BE2C (cell line): ENCODE measurements around the gene POC1A.
"Not testable (repeated sequence)": the region's sequence is repeated elsewhere in the genome, so short reads cannot be mapped to it uniquely, and the experiment has no call there.

ENCODE experiments used
- DNase-seq: peaks from one replicate; pipeline ENCODE4 v3.0.0-alpha.2; 2020
- H3K27me3 ChIP-seq: fragments of 250-450 bp; sonication (Bioruptor Pico); 2 replicates; pipeline ENCODE4 v1.5.1; 2020; ENCODE audit warnings: mild to moderate bottlenecking
- H3K36me3 ChIP-seq: fragments of 250-450 bp; sonication (Bioruptor Pico); 2 replicates; pipeline ENCODE4 v1.5.1; 2020; ENCODE audit warnings: mild to moderate bottlenecking
- H3K4me1 ChIP-seq: fragments of 250-450 bp; sonication (Bioruptor Pico); 2 replicates; pipeline ENCODE4 v1.5.1; 2020
- H3K4me3 ChIP-seq: 2 replicates; pipeline ENCODE4 v1.5.1; 2011; ENCODE audit warnings: low read depth, low read length
- H3K9me3 ChIP-seq: fragments of 250-450 bp; sonication (Bioruptor Pico); 2 replicates; pipeline ENCODE4 v1.5.1; 2020
- TF ChIP-seq, protein P1 (sequence below): IDR thresholded peaks from 2 replicates; pipeline ENCODE4 v1.5.1; 2012; ENCODE audit warnings: mild to moderate bottlenecking, low read depth, low read length

The POC1A gene

DNA sequence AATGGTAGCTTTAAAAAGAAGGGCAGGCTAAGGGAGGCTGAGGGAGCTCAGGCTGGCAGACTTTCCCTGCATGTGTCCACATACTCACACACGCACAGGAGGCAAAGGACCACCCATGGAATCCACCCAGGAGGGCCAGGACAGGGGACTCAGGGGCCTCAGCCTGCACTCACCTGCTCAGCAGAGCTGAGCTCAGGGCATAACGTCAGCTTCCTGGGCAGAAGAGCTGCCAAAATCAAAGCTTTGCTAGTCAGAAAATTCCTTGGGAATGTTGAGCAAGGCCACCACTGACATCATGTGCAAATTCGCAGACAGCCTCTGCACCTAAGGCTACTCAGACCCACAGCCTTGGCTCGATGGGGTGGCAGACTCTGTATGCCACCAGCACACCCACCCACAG lies 27.3 kb upstream of the POC1A start:
- DNase-seq = no peak

DNA sequence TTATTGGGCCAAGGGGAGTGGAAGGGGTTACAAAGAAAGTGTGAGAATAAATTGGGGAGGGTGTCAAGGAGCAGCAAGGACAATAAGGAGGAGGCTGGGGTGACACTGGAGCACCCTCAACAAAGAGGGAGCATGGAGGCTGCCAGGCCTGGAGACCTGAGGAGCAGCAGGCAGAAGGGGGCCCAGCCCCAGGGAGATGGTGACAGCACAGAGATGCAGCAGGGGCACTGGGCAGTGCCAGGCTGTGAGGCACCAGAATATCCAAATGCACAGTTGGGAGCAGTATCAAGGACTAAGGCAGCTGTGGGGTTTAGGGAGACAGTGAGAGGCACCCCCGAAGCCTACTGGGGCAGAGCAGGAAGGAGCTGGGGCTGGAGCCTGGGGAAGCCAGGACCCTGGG lies 24.3 kb upstream of the POC1A start:
- no peak for DNase-seq
- Histone ChIP-seq H3K9me3 (no peaks in the 10 kb centered on the region), H3K27me3 (no peaks in the 10 kb centered on the region), H3K4me3 (no peak overlapping the region), H3K4me1 (no peaks in the 10 kb centered on the region), H3K36me3 (no peaks in the 10 kb centered on the region)
- TF ChIP-seq, protein P1, sequence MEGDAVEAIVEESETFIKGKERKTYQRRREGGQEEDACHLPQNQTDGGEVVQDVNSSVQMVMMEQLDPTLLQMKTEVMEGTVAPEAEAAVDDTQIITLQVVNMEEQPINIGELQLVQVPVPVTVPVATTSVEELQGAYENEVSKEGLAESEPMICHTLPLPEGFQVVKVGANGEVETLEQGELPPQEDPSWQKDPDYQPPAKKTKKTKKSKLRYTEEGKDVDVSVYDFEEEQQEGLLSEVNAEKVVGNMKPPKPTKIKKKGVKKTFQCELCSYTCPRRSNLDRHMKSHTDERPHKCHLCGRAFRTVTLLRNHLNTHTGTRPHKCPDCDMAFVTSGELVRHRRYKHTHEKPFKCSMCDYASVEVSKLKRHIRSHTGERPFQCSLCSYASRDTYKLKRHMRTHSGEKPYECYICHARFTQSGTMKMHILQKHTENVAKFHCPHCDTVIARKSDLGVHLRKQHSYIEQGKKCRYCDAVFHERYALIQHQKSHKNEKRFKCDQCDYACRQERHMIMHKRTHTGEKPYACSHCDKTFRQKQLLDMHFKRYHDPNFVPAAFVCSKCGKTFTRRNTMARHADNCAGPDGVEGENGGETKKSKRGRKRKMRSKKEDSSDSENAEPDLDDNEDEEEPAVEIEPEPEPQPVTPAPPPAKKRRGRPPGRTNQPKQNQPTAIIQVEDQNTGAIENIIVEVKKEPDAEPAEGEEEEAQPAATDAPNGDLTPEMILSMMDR = no peak

More for the DNA sequence above, 27.3 kb upstream of the POC1A start:
- no peaks in the 10 kb centered on the region for H3K4me1 ChIP-seq
- no peaks in the 10 kb centered on the region for H3K36me3 ChIP-seq
- no peak overlapping the region for H3K4me3 ChIP-seq
- TF ChIP-seq, protein P1 = no peak
- no peaks in the 10 kb centered on the region for H3K27me3 ChIP-seq
- H3K9me3 ChIP-seq = no peaks in the 10 kb centered on the region

DNA sequence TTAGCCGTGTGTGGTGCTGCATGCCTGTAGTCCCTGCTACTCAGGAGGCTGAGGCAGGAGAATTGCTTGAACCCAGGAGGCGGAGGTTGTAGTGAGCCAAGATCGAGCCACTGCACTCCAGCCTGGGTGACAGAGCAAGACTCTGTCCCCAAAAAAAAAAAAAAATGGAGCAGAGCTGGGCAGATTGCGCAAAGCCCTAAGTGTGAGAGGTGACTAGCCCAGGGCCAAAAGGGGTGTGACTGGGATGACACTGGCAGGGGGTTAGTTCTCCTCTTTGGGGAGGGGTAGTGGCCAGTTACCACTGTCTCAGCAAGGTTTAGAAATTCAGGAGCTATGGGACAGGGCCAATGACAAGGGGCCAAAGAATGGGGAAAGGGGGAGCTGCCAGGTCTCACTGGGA lies 23.9 kb upstream of the POC1A start:
- DNase-seq, H3K9me3 ChIP-seq, H3K4me3 ChIP-seq, H3K27me3 ChIP-seq, H3K36me3 ChIP-seq, H3K4me1 ChIP-seq: not testable (repeated sequence)

DNA sequence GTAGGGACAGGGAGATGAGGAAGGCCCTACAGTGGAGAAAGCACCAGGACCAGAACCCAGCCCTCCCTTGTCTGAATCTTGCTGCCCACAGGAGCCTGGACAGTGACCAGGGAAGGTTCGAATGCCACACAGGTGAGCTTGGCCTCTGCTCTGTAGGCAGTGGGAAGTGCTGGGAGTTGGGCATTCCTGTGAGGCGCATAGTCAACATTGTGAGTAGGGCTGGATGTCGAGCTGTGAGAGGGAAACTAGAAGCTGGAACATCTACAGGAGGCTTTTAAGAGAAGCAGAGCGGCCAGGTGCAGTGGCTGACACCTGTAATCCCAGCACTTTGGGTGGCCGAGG lies 23.4 kb upstream of the POC1A start:
- Histone ChIP-seq H3K4me1 (no peaks in the 10 kb centered on the region), H3K36me3 (no peaks in the 10 kb centered on the region), H3K9me3 (no peaks in the 10 kb centered on the region), H3K4me3 (no peak overlapping the region), H3K27me3 (no peaks in the 10 kb centered on the region)
- TF ChIP-seq, protein P1 = no peak
- DNase-seq = no peak

DNA sequence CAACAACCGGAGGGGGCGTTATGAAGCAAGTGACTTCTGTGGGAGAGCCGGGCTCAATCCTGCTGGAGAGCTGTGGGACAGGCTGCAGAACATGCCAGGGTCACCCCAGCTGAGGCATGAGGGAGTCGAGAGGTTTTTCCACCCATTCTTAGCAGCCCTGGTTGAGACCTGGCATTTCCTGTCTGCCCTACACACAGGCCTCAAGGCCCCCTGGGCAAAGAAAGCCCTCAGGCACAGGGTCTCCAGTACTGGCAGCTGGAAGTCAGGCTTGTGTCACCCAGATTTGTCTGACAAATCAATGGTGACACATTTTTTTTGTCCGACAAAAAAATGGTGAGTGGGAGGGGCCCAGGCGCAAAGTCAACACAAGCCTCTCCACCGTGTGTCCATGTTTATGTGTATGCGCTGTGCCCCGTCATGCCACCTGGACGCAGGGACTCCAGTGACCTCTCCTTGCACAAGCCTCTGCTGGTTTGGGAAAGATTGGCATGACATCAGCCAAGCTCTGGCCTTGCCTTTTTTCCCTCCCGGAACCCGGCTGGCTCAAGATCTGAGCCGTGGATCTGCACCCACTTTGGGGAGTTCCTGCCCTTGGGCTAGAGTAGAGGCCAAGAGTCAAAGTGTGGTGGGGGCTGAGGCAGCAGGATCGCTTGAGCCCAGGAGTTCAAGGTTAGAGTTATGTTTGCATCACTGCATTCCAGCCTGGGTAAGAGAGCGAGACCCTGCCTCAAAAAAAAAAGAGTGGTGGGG lies 22.9 kb upstream of the POC1A start:
- no peaks in the 10 kb centered on the region for H3K36me3 ChIP-seq
- H3K4me3 ChIP-seq = no peak overlapping the region
- H3K27me3 ChIP-seq = no peaks in the 10 kb centered on the region
- no peaks in the 10 kb centered on the region for H3K9me3 ChIP-seq
- no peaks in the 10 kb centered on the region for H3K4me1 ChIP-seq
- no peak for DNase-seq
- TF ChIP-seq, protein P1 = no peak

DNA sequence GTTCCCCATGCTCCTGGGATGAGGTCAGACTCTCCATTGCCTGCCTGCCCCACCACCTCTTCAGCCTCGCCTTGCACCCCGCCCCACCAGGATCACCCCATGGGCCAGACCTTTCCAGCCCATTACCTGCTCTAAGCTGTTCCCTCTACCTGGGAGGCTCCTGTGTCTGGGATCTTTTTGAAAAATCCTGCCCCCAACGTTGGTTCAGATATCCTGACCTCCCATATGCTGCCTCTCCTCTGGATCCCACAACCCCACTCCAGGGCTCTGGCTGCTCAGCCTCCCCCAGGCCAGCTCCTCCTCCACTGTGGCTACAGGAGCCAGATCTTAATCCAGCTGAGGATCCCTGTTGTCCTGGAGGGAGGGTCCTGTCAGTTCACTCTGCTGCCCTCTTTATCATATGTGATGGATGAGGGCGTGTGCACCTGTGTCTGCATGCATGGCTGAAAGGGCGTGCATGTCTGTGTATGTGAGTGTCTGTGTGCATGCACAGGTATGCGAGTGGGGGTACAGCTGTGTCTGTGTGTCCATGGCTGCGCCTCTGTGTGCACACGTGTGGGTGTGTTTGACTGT lies 22.0 kb upstream of the POC1A start:
- no peaks in the 10 kb centered on the region for H3K9me3 ChIP-seq
- no peaks in the 10 kb centered on the region for H3K27me3 ChIP-seq
- DNase-seq = peak; percentile 10
- no peak overlapping the region for H3K4me3 ChIP-seq
- no peaks in the 10 kb centered on the region for H3K4me1 ChIP-seq
- no peaks in the 10 kb centered on the region for H3K36me3 ChIP-seq
- TF ChIP-seq, protein P1 = no peak
